Rectal smooth muscle tissue (tissue), 1 donor: ENCODE measurements around the gene UBAC2.
A peak's percentile ranks its signal among the peaks of the same experiment; 100 is the strongest.

Experiments
- H3K27ac ChIP-seq: one replicate; pipeline ENCODE4 v1.7.0; 2013; ENCODE audit warnings: low read depth, low read length, inconsistent platforms
- H3K27me3 ChIP-seq: one replicate; pipeline ENCODE4 v1.7.0; 2013; ENCODE audit warnings: low read length; ENCODE audit not compliant: control insufficient read depth, insufficient read depth
- H3K36me3 ChIP-seq: one replicate; pipeline ENCODE4 v1.7.0; 2013; ENCODE audit warnings: low read length; ENCODE audit not compliant: control insufficient read depth, insufficient read depth
- H3K4me1 ChIP-seq: one replicate; pipeline ENCODE4 v1.7.0; 2013; ENCODE audit warnings: low read length; ENCODE audit not compliant: control insufficient read depth, insufficient read depth
- H3K4me3 ChIP-seq: one replicate; pipeline ENCODE4 v1.7.0; 2013; ENCODE audit warnings: low read length
- H3K9ac ChIP-seq: one replicate; pipeline ENCODE4 v1.7.0; 2013; ENCODE audit warnings: low read length

The UBAC2 gene

DNA sequence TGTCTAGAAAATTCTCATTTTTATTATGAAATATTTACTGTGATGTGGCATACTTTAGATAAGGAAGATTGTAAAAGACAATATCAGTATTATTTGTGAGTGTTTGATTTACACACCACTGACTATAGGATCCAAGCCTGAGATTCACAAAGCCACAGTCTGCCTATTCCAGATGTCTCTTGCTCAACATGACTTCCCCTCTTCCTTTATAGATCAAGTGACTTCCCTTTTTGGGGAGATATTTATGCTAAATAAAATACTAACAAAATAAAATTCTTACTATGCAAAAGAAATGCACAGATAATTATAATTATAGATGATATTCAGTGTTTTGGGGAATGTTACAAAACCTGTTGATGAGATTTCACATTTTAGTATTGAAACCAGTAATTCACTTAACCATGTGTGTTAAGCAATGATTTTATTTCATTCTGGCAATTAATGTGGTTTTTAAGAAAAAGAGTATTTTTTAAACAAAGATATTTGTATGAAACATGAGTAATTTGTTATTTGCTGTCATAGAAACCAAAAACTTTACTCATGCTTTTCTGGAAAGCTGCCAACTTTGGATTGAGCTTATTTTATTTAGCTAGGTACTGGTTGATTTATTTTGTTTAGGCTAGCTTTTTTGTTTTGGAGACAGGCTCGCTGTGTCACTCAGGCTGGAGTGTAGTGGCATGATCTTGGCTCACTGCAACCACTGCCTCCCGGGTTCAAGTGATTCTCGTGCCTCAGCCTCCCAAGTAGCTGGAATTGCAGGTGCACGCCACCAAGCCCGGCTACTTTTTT is 120.2 kb downstream of the UBAC2 start:
- no peaks in the 10 kb centered on the region for H3K36me3 ChIP-seq
- no peaks in the 10 kb centered on the region for H3K4me1 ChIP-seq
- no peaks in the 10 kb centered on the region for H3K27me3 ChIP-seq
- no peak overlapping the region for H3K4me3 ChIP-seq
- no peak overlapping the region for H3K27ac ChIP-seq
- no peak overlapping the region for H3K9ac ChIP-seq

DNA sequence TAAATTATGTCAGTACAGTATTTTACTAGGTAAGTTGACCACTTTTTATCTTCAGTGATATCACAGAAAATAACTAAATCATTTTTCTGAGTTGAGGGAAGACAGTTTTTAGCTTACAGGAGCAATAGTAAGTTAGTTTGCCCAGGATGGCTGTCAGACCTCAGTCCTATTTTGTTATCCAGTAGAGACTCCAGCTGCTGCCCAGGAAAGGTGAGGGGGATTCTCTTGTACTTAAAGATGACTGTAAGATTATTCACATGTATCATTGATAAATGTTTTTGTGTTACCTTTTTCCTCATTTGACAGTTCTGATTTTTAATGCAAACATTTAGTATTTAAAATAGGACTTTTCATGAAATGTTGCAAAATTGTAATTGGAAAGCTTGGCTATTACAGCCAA is 121.1 kb downstream of the UBAC2 start:
- Histone ChIP-seq H3K36me3 (no peaks in the 10 kb centered on the region), H3K9ac (no peak overlapping the region), H3K4me1 (no peaks in the 10 kb centered on the region), H3K27me3 (no peaks in the 10 kb centered on the region), H3K4me3 (no peak overlapping the region), H3K27ac (no peak overlapping the region)

DNA sequence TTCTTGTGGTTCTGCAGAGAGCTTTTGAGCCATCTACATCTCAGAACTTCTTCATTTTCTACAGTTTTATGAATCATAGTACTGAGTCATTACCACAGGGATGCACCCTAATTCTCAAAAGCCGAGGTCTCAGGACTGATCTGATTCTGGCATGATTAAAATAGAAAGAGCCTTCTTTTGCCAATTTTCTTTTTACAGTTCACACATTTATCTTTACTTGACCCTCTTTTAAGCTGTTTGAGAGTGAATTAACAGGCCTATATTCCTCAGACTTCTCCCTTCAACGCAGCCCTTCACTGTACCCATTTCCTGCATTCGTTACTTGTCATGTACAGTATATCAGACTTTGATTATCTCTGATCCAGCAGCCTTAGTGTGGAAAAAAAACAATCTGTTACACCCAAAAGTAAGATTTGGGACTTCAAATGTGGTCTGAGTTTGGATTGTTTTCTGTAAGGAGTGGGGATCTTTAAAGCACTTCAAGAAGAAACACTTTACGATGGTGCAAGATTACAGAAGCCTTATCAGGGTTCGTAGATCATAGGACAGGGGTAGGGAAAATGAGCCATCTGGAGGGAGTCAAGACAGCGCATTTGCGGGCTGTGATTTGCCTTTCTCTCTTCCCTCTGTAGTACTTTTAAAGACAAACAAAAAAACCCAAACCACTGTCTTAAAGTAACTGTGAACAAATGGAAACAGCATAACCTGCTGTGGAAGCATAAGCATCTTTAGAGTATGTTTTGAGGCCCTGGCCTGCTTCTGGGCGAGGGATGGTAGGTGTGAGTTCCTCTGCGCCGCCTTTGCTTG is 121.8 kb downstream of the UBAC2 start:
- H3K27ac ChIP-seq = peak overlapping the region; percentile 40
- H3K4me3 ChIP-seq = no peak overlapping the region
- H3K4me1 ChIP-seq = no peaks in the 10 kb centered on the region
- no peaks in the 10 kb centered on the region for H3K27me3 ChIP-seq
- H3K36me3 ChIP-seq = no peaks in the 10 kb centered on the region
- H3K9ac ChIP-seq = no peak overlapping the region

DNA sequence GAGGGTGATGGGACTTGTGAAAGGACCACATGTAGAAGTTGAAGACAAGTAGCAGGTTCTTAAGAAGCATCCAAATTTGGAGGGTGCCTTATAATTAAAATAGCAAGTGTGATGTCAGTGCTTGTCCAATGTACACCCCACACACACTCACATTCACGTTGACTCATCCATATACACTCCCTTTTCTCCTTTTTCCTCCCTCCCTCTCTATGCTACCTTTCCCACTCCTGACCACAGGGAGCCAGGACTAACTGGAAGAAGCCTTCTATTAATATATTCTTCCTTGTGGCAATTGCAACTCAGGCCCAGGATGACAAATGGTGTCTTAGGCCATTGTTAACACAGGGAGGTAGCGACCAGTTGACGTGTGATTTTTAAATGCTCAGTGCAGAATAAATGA is 122.8 kb downstream of the UBAC2 start:
- Histone ChIP-seq H3K27me3 (no peaks in the 10 kb centered on the region), H3K27ac (no peak overlapping the region), H3K36me3 (no peaks in the 10 kb centered on the region), H3K4me1 (no peaks in the 10 kb centered on the region), H3K9ac (no peak overlapping the region), H3K4me3 (no peak overlapping the region)

DNA sequence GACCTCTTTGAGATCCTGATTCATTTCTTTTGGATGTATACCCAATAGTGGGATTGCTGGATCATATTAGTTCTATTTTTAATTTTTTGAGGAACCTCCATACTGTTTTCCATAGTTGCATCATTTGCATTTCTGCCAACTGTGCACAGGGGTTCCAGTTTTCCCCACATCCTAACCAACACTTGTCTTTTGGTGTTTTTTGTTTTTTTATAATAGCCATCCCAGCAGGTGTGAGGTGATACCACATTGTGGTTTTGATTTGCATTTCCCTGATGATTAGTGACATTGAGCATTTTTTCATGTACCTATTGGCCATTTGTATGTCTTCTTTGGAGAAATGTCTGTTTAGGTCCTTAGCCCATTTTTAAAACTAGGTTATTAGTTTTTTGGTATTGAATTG is 125.4 kb downstream of the UBAC2 start:
- Histone ChIP-seq H3K9ac (no peak overlapping the region), H3K27me3 (no peaks in the 10 kb centered on the region), H3K27ac (no peak overlapping the region), H3K36me3 (no peaks in the 10 kb centered on the region), H3K4me1 (no peaks in the 10 kb centered on the region), H3K4me3 (no peak overlapping the region)

DNA sequence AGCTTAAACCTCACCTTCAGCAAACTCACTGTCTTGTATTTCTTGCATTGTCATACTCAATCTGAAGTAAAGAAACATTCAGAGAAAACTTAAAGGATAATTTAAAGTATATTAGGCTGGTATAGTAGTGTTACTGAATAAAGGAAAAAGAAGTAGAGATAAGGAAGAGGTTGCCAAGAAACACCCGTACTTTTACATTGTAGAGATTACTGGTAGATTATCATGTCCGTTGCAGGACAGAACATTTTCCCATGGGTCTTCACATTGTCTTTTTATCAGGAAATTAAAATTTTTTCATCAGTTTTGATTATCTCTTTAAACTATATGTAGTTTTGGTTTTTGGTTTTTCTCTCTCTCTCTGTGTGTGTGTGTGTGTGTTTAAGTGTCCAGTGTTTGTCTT is 126.5 kb downstream of the UBAC2 start:
- Histone ChIP-seq H3K4me1 (no peaks in the 10 kb centered on the region), H3K27me3 (no peaks in the 10 kb centered on the region), H3K36me3 (no peaks in the 10 kb centered on the region), H3K4me3 (no peak overlapping the region), H3K9ac (no peak overlapping the region), H3K27ac (no peak overlapping the region)

DNA sequence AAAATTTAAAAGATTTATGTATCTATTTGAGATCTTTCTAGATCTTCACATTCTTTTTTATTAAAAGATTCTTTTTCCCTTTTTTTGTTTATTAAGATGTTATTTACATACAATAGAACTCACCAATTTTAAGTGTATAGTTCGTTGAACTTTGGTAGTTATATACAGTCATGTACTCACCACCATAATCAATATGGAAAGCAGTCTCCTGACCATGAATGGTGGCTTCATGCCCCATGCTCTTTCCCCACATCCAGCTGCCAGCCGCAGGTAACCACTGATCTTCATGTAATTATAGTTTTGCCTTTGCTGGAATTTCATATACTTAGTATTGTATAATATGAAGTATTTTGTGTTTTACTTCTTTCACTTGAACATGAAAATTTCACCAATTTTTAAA is 127.1 kb downstream of the UBAC2 start:
- Histone ChIP-seq H3K27me3 (no peaks in the 10 kb centered on the region), H3K4me3 (no peak overlapping the region), H3K4me1 (no peaks in the 10 kb centered on the region), H3K36me3 (peaks cover 3% of the 10 kb centered on the region), H3K27ac (no peak overlapping the region), H3K9ac (no peak overlapping the region)

DNA sequence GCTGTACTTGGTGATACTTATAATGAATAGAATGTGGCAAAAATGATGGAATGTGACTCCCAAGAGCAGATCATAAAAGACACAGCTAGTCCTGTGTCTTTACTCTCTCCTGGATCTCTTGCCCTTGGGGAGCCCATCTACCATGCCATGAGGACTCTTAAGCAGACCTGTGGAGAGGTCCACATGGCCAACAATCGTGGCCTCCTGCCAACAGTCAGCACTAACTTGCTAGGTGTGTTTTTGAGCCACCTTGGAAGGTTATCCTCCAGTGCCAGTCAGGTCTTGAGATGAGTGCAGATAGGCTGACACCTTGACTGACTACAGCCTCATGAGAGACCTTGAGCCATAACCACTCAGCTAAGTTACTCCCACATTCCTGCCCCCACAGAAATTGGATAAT is 128.8 kb downstream of the UBAC2 start:
- peaks cover 3% of the 10 kb centered on the region for H3K36me3 ChIP-seq
- H3K4me3 ChIP-seq = no peak overlapping the region
- H3K27me3 ChIP-seq = no peaks in the 10 kb centered on the region
- H3K4me1 ChIP-seq = no peaks in the 10 kb centered on the region
- no peak overlapping the region for H3K27ac ChIP-seq
- H3K9ac ChIP-seq = no peak overlapping the region

DNA sequence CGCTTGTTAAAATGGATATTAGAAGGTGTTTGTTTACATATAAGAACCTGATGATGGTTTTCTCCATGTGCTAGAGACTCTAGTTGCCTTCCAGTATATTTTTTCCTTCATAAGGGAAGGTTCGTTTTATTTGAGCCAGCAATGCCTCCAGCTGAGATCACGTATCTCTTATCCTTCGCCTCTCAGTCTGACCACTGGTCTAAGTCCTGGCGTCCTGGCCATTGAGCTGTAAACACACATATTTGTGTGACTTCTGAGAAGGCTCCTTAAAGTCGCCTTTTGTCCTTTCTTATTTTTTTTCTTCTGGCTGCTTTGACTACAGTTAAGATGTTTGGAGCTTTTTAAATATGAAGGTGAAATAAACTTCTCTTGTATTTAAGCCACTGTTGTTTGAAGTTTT is 130.3 kb downstream of the UBAC2 start:
- Histone ChIP-seq H3K27me3 (no peaks in the 10 kb centered on the region), H3K4me1 (no peaks in the 10 kb centered on the region), H3K27ac (no peak overlapping the region), H3K4me3 (no peak overlapping the region), H3K9ac (no peak overlapping the region), H3K36me3 (peaks cover 3% of the 10 kb centered on the region)

DNA sequence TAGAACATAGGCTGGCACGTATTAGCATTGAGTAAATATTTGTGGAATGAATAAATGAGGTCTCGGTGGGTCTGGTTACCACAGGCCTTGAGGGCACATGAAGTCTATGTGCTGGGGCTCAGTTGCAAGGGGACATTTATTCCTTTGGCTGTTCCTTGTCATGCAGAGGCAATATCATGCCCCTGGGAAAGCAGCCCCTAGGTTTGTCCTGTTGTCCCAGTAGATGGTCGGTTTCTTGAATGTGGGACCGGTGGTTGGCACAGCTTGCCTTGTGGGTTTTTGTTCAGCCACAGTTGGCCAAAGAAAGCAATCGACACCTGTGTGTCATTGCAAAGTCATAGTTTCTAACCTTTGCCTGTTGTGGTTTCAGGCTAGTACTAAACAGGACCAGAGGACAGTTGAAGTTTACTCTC is 131.2 kb downstream of the UBAC2 start:
- Histone ChIP-seq H3K36me3 (peaks cover 3% of the 10 kb centered on the region), H3K9ac (no peak overlapping the region), H3K4me1 (no peaks in the 10 kb centered on the region), H3K27me3 (no peaks in the 10 kb centered on the region), H3K27ac (no peak overlapping the region), H3K4me3 (no peak overlapping the region)

DNA sequence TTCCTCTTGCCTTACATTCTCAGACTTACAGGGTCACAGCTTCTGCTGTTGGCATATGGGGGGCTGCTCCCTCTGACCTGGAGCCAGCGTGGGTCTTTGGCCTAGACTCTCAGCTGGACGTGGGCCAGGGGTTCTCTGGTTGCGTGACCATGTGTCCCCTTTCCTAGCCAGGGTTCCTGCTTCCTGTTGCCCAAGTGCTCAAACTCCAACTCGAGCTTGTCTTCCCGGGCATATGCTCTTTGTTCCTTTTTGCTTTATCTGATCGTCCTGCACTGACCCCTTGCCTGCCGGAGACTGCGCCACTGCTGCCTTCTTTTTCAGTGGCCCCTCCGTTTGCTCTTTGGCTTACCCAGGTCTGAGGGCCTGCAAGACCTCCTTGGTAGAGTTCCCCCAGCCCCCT is 131.8 kb downstream of the UBAC2 start:
- H3K9ac ChIP-seq = no peak overlapping the region
- no peaks in the 10 kb centered on the region for H3K4me1 ChIP-seq
- H3K36me3 ChIP-seq = peaks cover 3% of the 10 kb centered on the region
- no peaks in the 10 kb centered on the region for H3K27me3 ChIP-seq
- H3K4me3 ChIP-seq = no peak overlapping the region
- no peak overlapping the region for H3K27ac ChIP-seq

DNA sequence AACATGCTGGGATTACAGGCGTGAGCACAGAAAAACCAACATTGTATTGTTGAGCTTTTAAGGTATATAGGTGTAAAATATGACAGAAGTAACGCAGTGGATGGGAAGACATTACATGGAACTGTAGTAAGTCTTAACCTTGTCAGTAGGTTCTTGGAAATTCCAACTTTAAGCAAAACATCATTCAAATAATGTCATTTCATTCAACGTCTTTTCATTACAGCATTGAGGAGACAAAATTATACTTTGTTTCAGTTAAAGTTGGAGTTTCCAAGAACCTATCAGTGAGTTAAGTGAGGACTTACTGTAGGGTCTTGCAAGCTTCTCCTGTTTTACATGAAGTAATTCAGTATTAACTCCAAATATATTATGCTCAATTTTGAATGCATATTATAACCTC is 133.6 kb downstream of the UBAC2 start:
- Histone ChIP-seq H3K9ac (no peak overlapping the region), H3K36me3 (peaks cover 3% of the 10 kb centered on the region), H3K4me1 (no peaks in the 10 kb centered on the region), H3K27ac (no peak overlapping the region), H3K4me3 (no peak overlapping the region), H3K27me3 (no peaks in the 10 kb centered on the region)

DNA sequence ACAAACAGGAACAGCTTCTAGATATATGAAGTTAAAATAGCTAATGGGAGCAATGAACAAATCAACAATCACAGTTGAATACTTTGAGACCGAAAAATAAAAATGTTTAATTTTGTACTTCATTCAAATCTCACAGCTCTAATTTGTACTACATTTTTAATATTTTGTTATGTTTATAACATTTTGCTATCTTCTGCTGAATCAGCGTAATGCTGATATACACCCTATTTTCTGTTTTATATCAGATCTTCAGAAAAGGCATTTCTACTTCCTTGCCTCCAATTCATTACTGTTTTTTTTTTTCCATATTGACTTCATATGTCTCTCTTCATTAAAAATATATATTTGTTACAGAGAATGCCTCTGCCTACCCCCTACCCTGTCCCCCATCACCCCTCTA is 134.4 kb downstream of the UBAC2 start:
- H3K9ac ChIP-seq = no peak overlapping the region
- no peak overlapping the region for H3K27ac ChIP-seq
- H3K36me3 ChIP-seq = peaks cover 3% of the 10 kb centered on the region
- no peak overlapping the region for H3K4me3 ChIP-seq
- H3K27me3 ChIP-seq = no peaks in the 10 kb centered on the region
- H3K4me1 ChIP-seq = no peaks in the 10 kb centered on the region
